ENCODE data around the gene TSC22D1. TPM values are rescaled to one million over a fixed set of nuclear protein-coding genes. Genes with fewer than 3 reads are reported as not detected.
A peak's percentile ranks its signal among the peaks of the same experiment; 100 is the strongest.

TSC22D1 gene
- total RNA-seq, 1 experiment from 2014 or later: 72.5 TPM

- TF ChIP-seq, protein P1, sequence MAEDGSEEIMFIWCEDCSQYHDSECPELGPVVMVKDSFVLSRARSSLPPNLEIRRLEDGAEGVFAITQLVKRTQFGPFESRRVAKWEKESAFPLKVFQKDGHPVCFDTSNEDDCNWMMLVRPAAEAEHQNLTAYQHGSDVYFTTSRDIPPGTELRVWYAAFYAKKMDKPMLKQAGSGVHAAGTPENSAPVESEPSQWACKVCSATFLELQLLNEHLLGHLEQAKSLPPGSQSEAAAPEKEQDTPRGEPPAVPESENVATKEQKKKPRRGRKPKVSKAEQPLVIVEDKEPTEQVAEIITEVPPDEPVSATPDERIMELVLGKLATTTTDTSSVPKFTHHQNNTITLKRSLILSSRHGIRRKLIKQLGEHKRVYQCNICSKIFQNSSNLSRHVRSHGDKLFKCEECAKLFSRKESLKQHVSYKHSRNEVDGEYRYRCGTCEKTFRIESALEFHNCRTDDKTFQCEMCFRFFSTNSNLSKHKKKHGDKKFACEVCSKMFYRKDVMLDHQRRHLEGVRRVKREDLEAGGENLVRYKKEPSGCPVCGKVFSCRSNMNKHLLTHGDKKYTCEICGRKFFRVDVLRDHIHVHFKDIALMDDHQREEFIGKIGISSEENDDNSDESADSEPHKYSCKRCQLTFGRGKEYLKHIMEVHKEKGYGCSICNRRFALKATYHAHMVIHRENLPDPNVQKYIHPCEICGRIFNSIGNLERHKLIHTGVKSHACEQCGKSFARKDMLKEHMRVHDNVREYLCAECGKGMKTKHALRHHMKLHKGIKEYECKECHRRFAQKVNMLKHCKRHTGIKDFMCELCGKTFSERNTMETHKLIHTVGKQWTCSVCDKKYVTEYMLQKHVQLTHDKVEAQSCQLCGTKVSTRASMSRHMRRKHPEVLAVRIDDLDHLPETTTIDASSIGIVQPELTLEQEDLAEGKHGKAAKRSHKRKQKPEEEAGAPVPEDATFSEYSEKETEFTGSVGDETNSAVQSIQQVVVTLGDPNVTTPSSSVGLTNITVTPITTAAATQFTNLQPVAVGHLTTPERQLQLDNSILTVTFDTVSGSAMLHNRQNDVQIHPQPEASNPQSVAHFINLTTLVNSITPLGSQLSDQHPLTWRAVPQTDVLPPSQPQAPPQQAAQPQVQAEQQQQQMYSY (CRISPR knock-in tag; IDR thresholded peaks at IDR 0.05): peak; percentile 35; the same call in 1 of the 2 replicates
- TF ChIP-seq CDX4 (CRISPR knock-in tag; IDR thresholded peaks at IDR 0.05; ENCODE audit: borderline replicate concordance) (no peak), ZNF671 (CRISPR knock-in tag; IDR thresholded peaks at IDR 0.05) (peak; percentile 30; the same call in 1 of the 2 replicates)
These were observed 139.4 kb downstream of the TSC22D1 start (continued) for GRCh38 chr13:44436589-44437337.

DNA sequence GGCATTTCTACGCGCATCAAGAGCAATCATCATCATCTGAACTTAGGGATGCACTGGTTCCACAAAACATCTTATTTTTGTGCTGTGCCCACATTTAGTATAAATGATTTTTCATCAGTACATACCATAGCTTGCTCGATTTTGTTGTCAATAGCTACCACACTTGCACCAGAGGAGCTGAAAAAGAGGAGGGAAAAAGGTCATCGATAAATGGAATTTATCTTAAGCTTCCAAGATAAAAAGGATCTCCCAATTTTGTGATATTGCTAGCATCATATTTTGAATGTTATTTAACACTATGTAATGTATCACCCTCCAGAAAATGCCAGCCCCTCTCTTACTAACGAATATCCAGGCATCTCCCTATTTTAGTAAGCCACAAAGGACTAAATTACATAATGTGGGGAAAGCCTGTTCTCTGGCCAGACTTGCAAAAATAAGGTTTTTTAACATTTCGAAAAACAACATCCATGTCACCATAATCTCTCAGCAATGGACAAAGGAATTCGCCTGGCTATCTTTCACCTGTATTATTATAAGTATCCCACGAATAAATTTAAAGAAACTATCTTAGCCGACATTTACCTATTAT, 140.1 kb downstream of the TSC22D1 start:
- Mint-ChIP-seq H3K27ac (peak overlapping the region; percentile 99), H3K4me3 (peak overlapping the region; percentile 94), H3K36me3 (peaks cover 23% of the 10 kb centered on the region), H3K4me1 (peaks cover 32% of the 10 kb centered on the region), H3K9me3 (no peaks in the 10 kb centered on the region), H3K27me3 (ENCODE audit: low read depth) (no peaks in the 10 kb centered on the region)
- no peak for ATAC-seq
- ChIA-PET POLR2A (interaction anchor here (0.6 to 4.5 kb wide), 32 partner anchors 9 to 906 kb away, joined by 3 to 60 read pairs (median 4); partner anchors contain the start of genes CCDC122 and LACC1), CTCF (interaction anchor here (1.2 to 2.1 kb wide), 8 partner anchors 21 to 528 kb away, joined by 3 to 18 read pairs (median 4); no protein-coding TSS in a partner anchor)
- DNase-seq (ENCODE audit: low spot score): no peak
- TF ChIP-seq OVOL2 (CRISPR knock-in tag; IDR thresholded peaks at IDR 0.05; ENCODE audit: borderline replicate concordance): no peak
- no peak for TF ChIP-seq CTCF (IDR thresholded peaks at IDR 0.05)
- no peak for TF ChIP-seq FOXJ3 (CRISPR knock-in tag; IDR thresholded peaks at IDR 0.05; ENCODE audit: borderline replicate concordance)
- TF ChIP-seq, protein P2, sequence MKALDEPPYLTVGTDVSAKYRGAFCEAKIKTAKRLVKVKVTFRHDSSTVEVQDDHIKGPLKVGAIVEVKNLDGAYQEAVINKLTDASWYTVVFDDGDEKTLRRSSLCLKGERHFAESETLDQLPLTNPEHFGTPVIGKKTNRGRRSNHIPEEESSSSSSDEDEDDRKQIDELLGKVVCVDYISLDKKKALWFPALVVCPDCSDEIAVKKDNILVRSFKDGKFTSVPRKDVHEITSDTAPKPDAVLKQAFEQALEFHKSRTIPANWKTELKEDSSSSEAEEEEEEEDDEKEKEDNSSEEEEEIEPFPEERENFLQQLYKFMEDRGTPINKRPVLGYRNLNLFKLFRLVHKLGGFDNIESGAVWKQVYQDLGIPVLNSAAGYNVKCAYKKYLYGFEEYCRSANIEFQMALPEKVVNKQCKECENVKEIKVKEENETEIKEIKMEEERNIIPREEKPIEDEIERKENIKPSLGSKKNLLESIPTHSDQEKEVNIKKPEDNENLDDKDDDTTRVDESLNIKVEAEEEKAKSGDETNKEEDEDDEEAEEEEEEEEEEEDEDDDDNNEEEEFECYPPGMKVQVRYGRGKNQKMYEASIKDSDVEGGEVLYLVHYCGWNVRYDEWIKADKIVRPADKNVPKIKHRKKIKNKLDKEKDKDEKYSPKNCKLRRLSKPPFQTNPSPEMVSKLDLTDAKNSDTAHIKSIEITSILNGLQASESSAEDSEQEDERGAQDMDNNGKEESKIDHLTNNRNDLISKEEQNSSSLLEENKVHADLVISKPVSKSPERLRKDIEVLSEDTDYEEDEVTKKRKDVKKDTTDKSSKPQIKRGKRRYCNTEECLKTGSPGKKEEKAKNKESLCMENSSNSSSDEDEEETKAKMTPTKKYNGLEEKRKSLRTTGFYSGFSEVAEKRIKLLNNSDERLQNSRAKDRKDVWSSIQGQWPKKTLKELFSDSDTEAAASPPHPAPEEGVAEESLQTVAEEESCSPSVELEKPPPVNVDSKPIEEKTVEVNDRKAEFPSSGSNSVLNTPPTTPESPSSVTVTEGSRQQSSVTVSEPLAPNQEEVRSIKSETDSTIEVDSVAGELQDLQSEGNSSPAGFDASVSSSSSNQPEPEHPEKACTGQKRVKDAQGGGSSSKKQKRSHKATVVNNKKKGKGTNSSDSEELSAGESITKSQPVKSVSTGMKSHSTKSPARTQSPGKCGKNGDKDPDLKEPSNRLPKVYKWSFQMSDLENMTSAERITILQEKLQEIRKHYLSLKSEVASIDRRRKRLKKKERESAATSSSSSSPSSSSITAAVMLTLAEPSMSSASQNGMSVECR (CRISPR knock-in tag; IDR thresholded peaks at IDR 0.05; ENCODE audit: borderline replicate concordance): no peak
- no peak for TF ChIP-seq EMX1 (CRISPR knock-in tag; IDR thresholded peaks at IDR 0.05)
- TF ChIP-seq NR1H2 (CRISPR knock-in tag; IDR thresholded peaks at IDR 0.05): no peak
- TF ChIP-seq ZBTB21 (CRISPR knock-in tag; IDR thresholded peaks at IDR 0.05; ENCODE audit: borderline replicate concordance): no peak
- TF ChIP-seq ZBTB43 (CRISPR knock-in tag; IDR thresholded peaks at IDR 0.05): no peak
- no peak for TF ChIP-seq E2F1 (CRISPR knock-in tag; IDR thresholded peaks at IDR 0.05)
- TF ChIP-seq ZNF425 (CRISPR knock-in tag; conservative IDR thresholded peaks at IDR 0.05): no peak
- TF ChIP-seq ZNF232 (CRISPR knock-in tag; IDR thresholded peaks at IDR 0.05): no peak
- no peak for TF ChIP-seq NFATC4 (CRISPR knock-in tag; IDR thresholded peaks at IDR 0.05)
- TF ChIP-seq ZNF317 (CRISPR knock-in tag; IDR thresholded peaks at IDR 0.05; ENCODE audit: borderline replicate concordance, low read depth): no peak
- TF ChIP-seq, protein P3, sequence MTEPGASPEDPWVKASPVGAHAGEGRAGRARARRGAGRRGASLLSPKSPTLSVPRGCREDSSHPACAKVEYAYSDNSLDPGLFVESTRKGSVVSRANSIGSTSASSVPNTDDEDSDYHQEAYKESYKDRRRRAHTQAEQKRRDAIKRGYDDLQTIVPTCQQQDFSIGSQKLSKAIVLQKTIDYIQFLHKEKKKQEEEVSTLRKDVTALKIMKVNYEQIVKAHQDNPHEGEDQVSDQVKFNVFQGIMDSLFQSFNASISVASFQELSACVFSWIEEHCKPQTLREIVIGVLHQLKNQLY (CRISPR knock-in tag; IDR thresholded peaks at IDR 0.05): no peak

Measured in WTC11 (cell line).